ENCODE data around the gene ARRDC5. TPM values are rescaled to one million over a fixed set of nuclear protein-coding genes. Genes with fewer than 3 reads are reported as not detected.
A peak's percentile ranks its signal among the peaks of the same experiment; 100 is the strongest.

ARRDC5 gene
- total RNA-seq, 1 experiment from 2014 or later = not detected

DNA sequence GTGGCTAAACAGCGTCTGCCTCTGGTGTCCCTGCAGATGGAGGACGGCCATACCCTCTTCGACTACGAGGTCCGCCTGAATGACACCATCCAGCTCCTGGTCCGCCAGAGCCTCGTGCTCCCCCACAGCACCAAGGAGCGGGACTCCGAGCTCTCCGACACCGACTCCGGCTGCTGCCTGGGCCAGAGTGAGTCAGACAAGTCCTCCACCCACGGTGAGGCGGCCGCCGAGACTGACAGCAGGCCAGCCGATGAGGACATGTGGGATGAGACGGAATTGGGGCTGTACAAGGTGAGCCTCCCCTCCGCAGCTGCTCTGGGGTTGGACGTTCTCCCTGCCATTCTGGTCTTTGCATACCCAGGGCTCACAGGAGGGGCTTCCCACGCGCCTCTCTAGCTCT is 26.5 kb upstream of the ARRDC5 start:
- Histone ChIP-seq H2BK5ac (ENCODE audit: insufficient read length, low read length) (no peak overlapping the region), H4K5ac (ENCODE audit: insufficient read length, low read depth, low read length) (no peak overlapping the region), H3K4ac (ENCODE audit: low read depth, low read length) (no peak overlapping the region), H3K4me2 (ENCODE audit: insufficient read depth, insufficient read length, low read length) (no peak overlapping the region), H2AFZ (ENCODE audit: low read length) (no peak overlapping the region), H4K91ac (ENCODE audit: insufficient read length, low read depth, low read length) (no peak overlapping the region), H4K8ac (replicated peaks; ENCODE audit: insufficient read length, low read depth, low read length) (no peak overlapping the region), H2BK12ac (ENCODE audit: insufficient read length, low read depth, low read length) (no peak overlapping the region), H3K9ac (ENCODE audit: extremely low read depth, insufficient read length, low read length) (no peak overlapping the region), H3K27me3 (ENCODE audit: insufficient read depth, low read length) (no peaks in the 10 kb centered on the region), H3K23ac (ENCODE audit: insufficient read length, low read depth, low read length) (no peak overlapping the region), H3K9me3 (ENCODE audit: control insufficient read depth, low read depth, low read length) (no peaks in the 10 kb centered on the region), H3K79me2 (ENCODE audit: insufficient read depth, low read length) (no peaks in the 10 kb centered on the region; the same call in 1 of the 2 replicates), H3K18ac (ENCODE audit: insufficient read length, low read depth, low read length) (no peak overlapping the region), H3K23me2 (ENCODE audit: insufficient read length, low read depth, low read length, poor library complexity, severe bottlenecking) (peaks cover 3% of the 10 kb centered on the region), H2BK20ac (ENCODE audit: low read depth, low read length, poor library complexity, severe bottlenecking) (no peak overlapping the region), H3K56ac (ENCODE audit: insufficient read length, low read depth, low read length) (no peak overlapping the region), H3K4me1 (ENCODE audit: insufficient read depth, low read length) (peaks cover 3% of the 10 kb centered on the region; the same call in 1 of the 2 replicates), H3T11ph (ENCODE audit: low read length) (no peak overlapping the region), H3K27ac (ENCODE audit: insufficient read length, low read depth, low read length) (no peak overlapping the region), H2AK5ac (ENCODE audit: insufficient read length, low read length) (no peak overlapping the region), H2BK15ac (ENCODE audit: low read depth, low read length) (no peak overlapping the region), H3K14ac (ENCODE audit: insufficient read depth, low read length) (no peak overlapping the region), H4K20me1 (ENCODE audit: control insufficient read depth, insufficient read depth, insufficient read length) (no peaks in the 10 kb centered on the region), H2BK120ac (ENCODE audit: low read depth, low read length, poor library complexity, severe bottlenecking) (no peak overlapping the region), H3K79me1 (ENCODE audit: insufficient read depth, low read depth, low read length, poor library complexity, severe bottlenecking) (peaks cover 6% of the 10 kb centered on the region)
- no CpG with 5 or more reads among the region's 22 CpGs for WGBS (ENCODE audit: extremely low coverage, insufficient read length, low lambda C conversion rate)
- no peak for DNase-seq
- Mint-ChIP-seq H3K36me3 (ENCODE audit: insufficient read depth in 1 of 3, low read depth in 3 of 3) (peaks cover 17 to 68% (median 50%) of the 10 kb centered on the region in 3 experiments; a peak in 6 of 7 replicates), H3K27me3 (ENCODE audit: low read depth) (no peaks in the 10 kb centered on the region), H3K4me1 (peaks cover 7 to 9% of the 10 kb centered on the region in 2 experiments), H3K27ac (peak overlapping the region in 1 of 3 experiments; percentile 64; a peak in 3 of 7 replicates), H3K9me3 (no peaks in the 10 kb centered on the region), H3K4me3 (no peak overlapping the region)
- TF ChIP-seq, protein P1, sequence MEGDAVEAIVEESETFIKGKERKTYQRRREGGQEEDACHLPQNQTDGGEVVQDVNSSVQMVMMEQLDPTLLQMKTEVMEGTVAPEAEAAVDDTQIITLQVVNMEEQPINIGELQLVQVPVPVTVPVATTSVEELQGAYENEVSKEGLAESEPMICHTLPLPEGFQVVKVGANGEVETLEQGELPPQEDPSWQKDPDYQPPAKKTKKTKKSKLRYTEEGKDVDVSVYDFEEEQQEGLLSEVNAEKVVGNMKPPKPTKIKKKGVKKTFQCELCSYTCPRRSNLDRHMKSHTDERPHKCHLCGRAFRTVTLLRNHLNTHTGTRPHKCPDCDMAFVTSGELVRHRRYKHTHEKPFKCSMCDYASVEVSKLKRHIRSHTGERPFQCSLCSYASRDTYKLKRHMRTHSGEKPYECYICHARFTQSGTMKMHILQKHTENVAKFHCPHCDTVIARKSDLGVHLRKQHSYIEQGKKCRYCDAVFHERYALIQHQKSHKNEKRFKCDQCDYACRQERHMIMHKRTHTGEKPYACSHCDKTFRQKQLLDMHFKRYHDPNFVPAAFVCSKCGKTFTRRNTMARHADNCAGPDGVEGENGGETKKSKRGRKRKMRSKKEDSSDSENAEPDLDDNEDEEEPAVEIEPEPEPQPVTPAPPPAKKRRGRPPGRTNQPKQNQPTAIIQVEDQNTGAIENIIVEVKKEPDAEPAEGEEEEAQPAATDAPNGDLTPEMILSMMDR (conservative IDR thresholded peaks at IDR 0.05) = no peak

Data from H9 (cell line).